H9 (cell line): ENCODE measurements around the gene PAX9. TPM values are rescaled to one million over a fixed set of nuclear protein-coding genes. Genes with fewer than 3 reads are reported as not detected.

Experiments used
- DNase-seq: peaks from one replicate; pipeline ENCODE4 v3.0.0-alpha.2; 2017
- H2AFZ ChIP-seq: one replicate; pipeline ENCODE4 v1.6.1; 2013; ENCODE audit warnings: mild to moderate bottlenecking, low read length, control low read depth, moderate library complexity
- H2AK5ac ChIP-seq: 2 replicates; pipeline ENCODE4 v1.6.1; 2013; ENCODE audit warnings: low read length, control low read depth, mixed read lengths; ENCODE audit not compliant: insufficient read length
- H2BK120ac ChIP-seq: one replicate; pipeline ENCODE4 v1.6.1; 2013; ENCODE audit warnings: low read depth, mild to moderate bottlenecking, low read length, control low read depth, inconsistent platforms; ENCODE audit not compliant: poor library complexity, severe bottlenecking
- H2BK12ac ChIP-seq: 2 replicates; pipeline ENCODE4 v1.6.1; 2013; ENCODE audit warnings: low read length, control low read depth, mixed read lengths, low read depth; ENCODE audit not compliant: insufficient read length
- H2BK15ac ChIP-seq: 2 replicates; pipeline ENCODE4 v1.6.1; 2013; ENCODE audit warnings: low read depth, low read length, control low read depth
- H2BK20ac ChIP-seq: one replicate; pipeline ENCODE4 v1.6.1; 2013; ENCODE audit warnings: low read depth, mild to moderate bottlenecking, low read length, control low read depth, inconsistent platforms; ENCODE audit not compliant: poor library complexity, severe bottlenecking
- H2BK5ac ChIP-seq: 2 replicates; pipeline ENCODE4 v1.6.1; 2013; ENCODE audit warnings: low read length, control low read depth, mixed read lengths; ENCODE audit not compliant: insufficient read length
- H3K14ac ChIP-seq: 2 replicates; pipeline ENCODE4 v1.6.1; 2013; ENCODE audit warnings: low read length, control low read depth; ENCODE audit not compliant: insufficient read depth
- H3K18ac ChIP-seq: 2 replicates; pipeline ENCODE4 v1.6.1; 2013; ENCODE audit warnings: low read depth, mild to moderate bottlenecking, mixed read lengths, low read length, control low read depth; ENCODE audit not compliant: insufficient read length
- H3K23ac ChIP-seq: 2 replicates; pipeline ENCODE4 v1.6.1; 2013; ENCODE audit warnings: low read length, control low read depth, mixed read lengths, low read depth; ENCODE audit not compliant: insufficient read length
- H3K23me2 ChIP-seq: 2 replicates; pipeline ENCODE4 v1.6.1; 2013; ENCODE audit warnings: low read depth, mild to moderate bottlenecking, mixed read lengths, low read length, control low read depth; ENCODE audit not compliant: insufficient read length, poor library complexity, severe bottlenecking
- H3K27ac ChIP-seq: 2 replicates; pipeline ENCODE4 v1.5.1; 2013; ENCODE audit warnings: low read length, control low read depth, mixed read lengths, low read depth; ENCODE audit not compliant: insufficient read length
- H3K27me3 ChIP-seq: 2 replicates; pipeline ENCODE4 v1.6.1; 2013; ENCODE audit warnings: low read length, control low read depth, inconsistent platforms; ENCODE audit not compliant: insufficient read depth
- H3K4ac ChIP-seq: 2 replicates; pipeline ENCODE4 v1.6.1; 2013; ENCODE audit warnings: low read depth, mild to moderate bottlenecking, control low read depth, inconsistent platforms, low read length, moderate library complexity
- H3K4me1 ChIP-seq: 2 replicates; pipeline ENCODE4 v1.6.1; 2013; ENCODE audit warnings: low read length, control low read depth, inconsistent platforms; ENCODE audit not compliant: insufficient read depth
- H3K4me2 ChIP-seq: 2 replicates; pipeline ENCODE4 v1.6.1; 2013; ENCODE audit warnings: low read length, control low read depth, mixed read lengths; ENCODE audit not compliant: insufficient read length, insufficient read depth
- H3K56ac ChIP-seq: 2 replicates; pipeline ENCODE4 v1.6.1; 2013; ENCODE audit warnings: low read depth, mild to moderate bottlenecking, mixed read lengths, low read length, control low read depth; ENCODE audit not compliant: insufficient read length
- H3K79me1 ChIP-seq: 2 replicates; pipeline ENCODE4 v1.6.1; 2013; ENCODE audit warnings: low read depth, mild to moderate bottlenecking, moderate library complexity, low read length, control low read depth, inconsistent platforms; ENCODE audit not compliant: insufficient read depth, poor library complexity, severe bottlenecking
- H3K79me2 ChIP-seq: 2 replicates; pipeline ENCODE4 v1.6.1; 2013; ENCODE audit warnings: low read length, control low read depth, inconsistent platforms; ENCODE audit not compliant: insufficient read depth
- H3K9ac ChIP-seq: 2 replicates; pipeline ENCODE4 v1.6.1; 2013; ENCODE audit warnings: low read length, control low read depth, mixed read lengths; ENCODE audit not compliant: insufficient read length; ENCODE audit errors: extremely low read depth
- H3K9me3 ChIP-seq: one replicate; pipeline ENCODE4 v1.6.1; 2013; ENCODE audit warnings: low read depth, low read length, inconsistent platforms; ENCODE audit not compliant: control insufficient read depth
- H3T11ph ChIP-seq: one replicate; pipeline ENCODE4 v1.6.1; 2013; ENCODE audit warnings: mild to moderate bottlenecking, low read length, control low read depth, inconsistent platforms
- H4K20me1 ChIP-seq: one replicate; pipeline ENCODE4 v1.6.1; 2013; ENCODE audit not compliant: control insufficient read depth, insufficient read length, insufficient read depth
- H4K5ac ChIP-seq: 2 replicates; pipeline ENCODE4 v1.6.1; 2013; ENCODE audit warnings: low read depth, mild to moderate bottlenecking, mixed read lengths, low read length, control low read depth; ENCODE audit not compliant: insufficient read length
- H4K8ac ChIP-seq: replicated peaks from 2 replicates; pipeline ENCODE4 v1.6.1; 2013; ENCODE audit warnings: low read length, control low read depth, mixed read lengths, low read depth; ENCODE audit not compliant: insufficient read length
- H4K91ac ChIP-seq: 2 replicates; pipeline ENCODE4 v1.6.1; 2013; ENCODE audit warnings: low read depth, mild to moderate bottlenecking, moderate library complexity, mixed read lengths, low read length, control low read depth; ENCODE audit not compliant: insufficient read length
- H3K27ac Mint-ChIP-seq, 3 experiments: 2 replicates in 2 of 3; 3 replicates in 1 of 3; pipeline ENCODE4 v1.8.0; 2020 to 2021; ENCODE audit warnings: mixed read lengths in 3 of 3, mild to moderate bottlenecking in 1 of 3, moderate library complexity in 1 of 3
- H3K27me3 Mint-ChIP-seq: 2 replicates; pipeline ENCODE4 v1.8.0; 2021; ENCODE audit warnings: low read depth, mild to moderate bottlenecking, moderate library complexity, mixed read lengths
- H3K36me3 Mint-ChIP-seq, 3 experiments: 2 replicates in 2 of 3; 3 replicates in 1 of 3; pipeline ENCODE4 v1.8.0; 2020 to 2021; ENCODE audit warnings: low read depth in 3 of 3, mixed read lengths in 3 of 3; ENCODE audit not compliant: insufficient read depth in 1 of 3
- H3K4me1 Mint-ChIP-seq, 2 experiments: 2 replicates each; pipeline ENCODE4 v1.8.0; 2020; ENCODE audit warnings: mixed read lengths in 2 of 2
- H3K4me3 Mint-ChIP-seq, 2 experiments: 2 replicates in 1 of 2; 3 replicates in 1 of 2; pipeline ENCODE4 v1.8.0; 2020 to 2021; ENCODE audit warnings: mild to moderate bottlenecking in 2 of 2, mixed read lengths in 2 of 2, moderate library complexity in 1 of 2
- H3K9me3 Mint-ChIP-seq, 2 experiments: 2 replicates in 1 of 2; 3 replicates in 1 of 2; pipeline ENCODE4 v1.8.0; 2020; ENCODE audit warnings: mild to moderate bottlenecking in 2 of 2, mixed read lengths in 2 of 2, moderate library complexity in 1 of 2
- WGBS: extraction: QIAGEN DNeasy Blood & Tissue Kit; methylation state at CpG from one replicate; pipeline ENCODE4 v1.1.7; 2013; ENCODE audit warnings: missing lambda C conversion rate, low lambda C conversion rate, mixed read lengths; ENCODE audit not compliant: insufficient read length; ENCODE audit errors: extremely low coverage; 5-methylcytosine and 5-hydroxymethylcytosine counted together
- total RNA-seq: library from RNA; stranded (reverse); gene quantifications from 2 replicates; pipeline ENCODE4 v1.2.1, GENCODE V29; 2021
- TF ChIP-seq, protein P1 (sequence below): fragments of 200-600 bp; sonication (generic); conservative IDR thresholded peaks from 3 replicates; pipeline ENCODE4 v1.8.0; 2021; ENCODE audit warnings: antibody characterized with exemption, mild to moderate bottlenecking

The PAX9 gene
- total RNA-seq, 1 experiment from 2014 or later: not detected

DNA sequence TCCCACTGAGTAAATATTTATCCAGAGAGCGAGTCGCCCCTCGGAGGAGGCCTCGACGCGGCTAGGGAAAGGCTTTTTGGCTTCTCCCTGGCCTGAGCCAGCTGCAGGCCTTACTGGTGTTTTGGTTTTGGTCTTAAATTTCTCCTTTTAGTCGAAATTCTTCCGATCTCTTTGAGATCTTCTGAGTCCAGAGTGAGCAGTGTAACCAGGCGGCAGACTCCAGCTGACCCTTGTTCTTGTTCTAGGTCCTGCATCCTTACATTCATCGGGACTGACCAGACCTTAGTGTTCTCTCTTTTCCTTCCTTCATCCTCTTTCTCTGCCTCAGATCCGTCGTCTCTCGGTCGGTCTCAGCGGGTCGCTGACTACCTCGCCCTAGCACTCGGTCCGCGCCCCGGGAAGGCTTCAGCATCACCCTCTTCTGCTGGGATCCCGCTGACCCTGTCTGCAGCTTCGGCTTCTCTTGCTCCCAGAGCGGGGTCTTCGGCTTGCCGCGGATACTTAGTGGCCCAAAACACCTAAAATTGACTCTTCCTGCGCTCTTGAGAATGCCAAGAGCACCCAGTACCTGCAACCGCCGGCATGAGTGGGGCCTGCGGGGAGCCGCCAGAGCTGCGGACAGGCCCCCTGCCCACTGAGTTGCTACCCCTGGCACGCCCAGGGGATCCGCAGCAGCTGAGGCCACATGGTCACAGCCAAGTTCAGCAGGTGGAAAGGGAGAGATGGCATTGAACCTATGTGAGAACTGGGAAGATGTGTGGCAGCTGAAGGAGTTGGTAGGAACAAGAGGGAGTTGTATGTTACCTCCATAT lies 2.4 kb upstream of the PAX9 start:
- H3K4me2 ChIP-seq: no peak overlapping the region

More for the DNA sequence above, 2.4 kb upstream of the PAX9 start:
- Histone ChIP-seq H3K23ac (no peak overlapping the region), H3K27me3 (peaks cover 92% of the 10 kb centered on the region), H4K91ac (no peak overlapping the region), H3K27ac (no peak overlapping the region), H3K79me2 (no peaks in the 10 kb centered on the region), H3K56ac (no peak overlapping the region), H4K20me1 (no peaks in the 10 kb centered on the region), H4K8ac (no peak overlapping the region), H3K4ac (no peak overlapping the region), H2AFZ (no peak overlapping the region), H3K9me3 (no peaks in the 10 kb centered on the region), H3T11ph (no peak overlapping the region), H2BK5ac (no peak overlapping the region), H2BK15ac (no peak overlapping the region), H3K23me2 (peaks cover 6% of the 10 kb centered on the region), H2AK5ac (no peak overlapping the region), H4K5ac (no peak overlapping the region), H3K4me1 (no peaks in the 10 kb centered on the region), H3K18ac (no peak overlapping the region), H3K14ac (no peak overlapping the region), H3K9ac (no peak overlapping the region), H2BK120ac (no peak overlapping the region), H2BK12ac (no peak overlapping the region), H2BK20ac (no peak overlapping the region), H3K79me1 (no peaks in the 10 kb centered on the region)
- Mint-ChIP-seq H3K27me3 (peaks cover 100% of the 10 kb centered on the region), H3K4me3 (peak overlapping the region in 1 of 2 experiments; percentile 31; a peak in 2 of 5 replicates), H3K4me1 (peaks cover 33 to 64% of the 10 kb centered on the region in 2 experiments), H3K9me3 (peaks cover 2 to 14% of the 10 kb centered on the region in 2 experiments; a peak in 4 of 5 replicates), H3K27ac (no peak overlapping the region), H3K36me3 (no peaks in the 10 kb centered on the region; a peak in 2 of 7 replicates)
- no peak for DNase-seq
- TF ChIP-seq, protein P1, sequence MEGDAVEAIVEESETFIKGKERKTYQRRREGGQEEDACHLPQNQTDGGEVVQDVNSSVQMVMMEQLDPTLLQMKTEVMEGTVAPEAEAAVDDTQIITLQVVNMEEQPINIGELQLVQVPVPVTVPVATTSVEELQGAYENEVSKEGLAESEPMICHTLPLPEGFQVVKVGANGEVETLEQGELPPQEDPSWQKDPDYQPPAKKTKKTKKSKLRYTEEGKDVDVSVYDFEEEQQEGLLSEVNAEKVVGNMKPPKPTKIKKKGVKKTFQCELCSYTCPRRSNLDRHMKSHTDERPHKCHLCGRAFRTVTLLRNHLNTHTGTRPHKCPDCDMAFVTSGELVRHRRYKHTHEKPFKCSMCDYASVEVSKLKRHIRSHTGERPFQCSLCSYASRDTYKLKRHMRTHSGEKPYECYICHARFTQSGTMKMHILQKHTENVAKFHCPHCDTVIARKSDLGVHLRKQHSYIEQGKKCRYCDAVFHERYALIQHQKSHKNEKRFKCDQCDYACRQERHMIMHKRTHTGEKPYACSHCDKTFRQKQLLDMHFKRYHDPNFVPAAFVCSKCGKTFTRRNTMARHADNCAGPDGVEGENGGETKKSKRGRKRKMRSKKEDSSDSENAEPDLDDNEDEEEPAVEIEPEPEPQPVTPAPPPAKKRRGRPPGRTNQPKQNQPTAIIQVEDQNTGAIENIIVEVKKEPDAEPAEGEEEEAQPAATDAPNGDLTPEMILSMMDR: no peak
- WGBS: no CpG with 5 or more reads among the region's 35 CpGs
